ENCODE data around the gene DNM3.

DNA sequence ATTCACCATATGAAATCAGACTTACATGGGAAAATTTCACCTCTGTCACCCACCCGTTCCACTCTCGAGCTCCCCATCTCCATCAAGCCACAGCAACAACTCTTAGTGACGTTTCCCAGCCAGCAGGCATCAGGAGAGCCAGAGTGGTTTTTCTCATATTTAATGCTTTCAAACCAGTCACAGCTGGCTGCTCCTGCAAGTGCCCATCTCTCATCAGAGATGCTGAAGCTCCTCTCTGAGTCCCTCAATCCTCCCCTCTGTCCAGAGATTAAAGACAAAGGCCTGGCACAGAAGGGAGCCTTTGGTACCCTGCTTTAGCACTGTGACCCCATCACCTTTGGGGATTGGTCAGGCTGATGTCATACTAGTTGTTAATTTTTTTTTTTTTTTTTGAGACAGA, 277.3 kb downstream of the DNM3 start:
- TF ChIP-seq TEAD4 (IDR thresholded peaks at IDR 0.05) (no peak), YY1 (IDR thresholded peaks at IDR 0.05; ENCODE audit: low read depth) (no peak), EP300 (IDR thresholded peaks at IDR 0.05; ENCODE audit: borderline replicate concordance) (no peak), ZBTB7A (IDR thresholded peaks at IDR 0.05; ENCODE audit: low read depth) (no peak), RAD21 (IDR thresholded peaks at IDR 0.05; ENCODE audit: low read depth) (no peak), NFIC (IDR thresholded peaks at IDR 0.05) (no peak), TAF1 (IDR thresholded peaks at IDR 0.05; ENCODE audit: low read depth) (no peak), CREB1 (IDR thresholded peaks at IDR 0.05; ENCODE audit: low read depth) (no peak), CEBPB (IDR thresholded peaks at IDR 0.05) (no peak)
